Measurements from ENCODE around the gene ATP5F1E. TPM values are rescaled to one million over a fixed set of nuclear protein-coding genes. Genes with fewer than 3 reads are reported as not detected.

The ATP5F1E gene
- total and polyA plus RNA-seq, 2 of the 4 experiments (the other 2 are of a cell fraction), result 3.8 to 34.5 TPM

DNA sequence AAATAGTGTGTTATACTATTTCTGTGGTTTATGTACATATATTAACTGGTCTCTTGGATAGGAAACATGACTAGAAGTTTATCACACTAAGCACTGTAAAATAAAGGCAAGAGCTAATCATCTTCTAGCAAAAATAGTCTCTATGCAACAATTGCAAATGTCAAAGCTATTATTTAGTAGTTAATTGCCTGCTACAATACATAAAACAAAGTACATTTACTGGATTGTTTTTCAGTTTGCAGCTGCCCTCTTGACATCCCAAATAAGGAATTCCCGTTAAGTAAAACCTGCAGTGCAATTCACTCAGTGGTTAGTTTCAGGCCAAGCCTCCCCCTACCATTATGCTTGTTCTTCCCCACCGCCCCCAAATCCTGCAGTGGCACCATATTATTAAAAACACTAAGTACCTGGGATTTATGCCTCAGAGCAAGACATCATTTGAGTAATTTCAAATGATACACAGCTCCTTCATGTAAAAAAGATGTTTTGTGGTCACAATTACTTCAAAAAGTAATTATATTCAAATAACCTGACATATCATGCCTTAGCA, 1.6 kb upstream of the ATP5F1E start:
- H3K14ac ChIP-seq (replicated peaks; ENCODE audit: low read depth, low read length), result no peak overlapping the region
- POLR2A ChIA-PET (ENCODE audit: unreplicated experiment), result no interaction called here

More for the DNA sequence above, 1.6 kb upstream of the ATP5F1E start:
- Histone ChIP-seq H2AK5ac (ENCODE audit: low read depth, low read length) (no peak overlapping the region), H2BK15ac (ENCODE audit: low read depth, low read length) (no peak overlapping the region), H4K91ac (ENCODE audit: insufficient read depth, low read depth, low read length) (no peak overlapping the region), H3K4me1 (ENCODE audit: control insufficient read depth, insufficient read depth, low read length) (peaks cover 6% of the 10 kb centered on the region), H3K9me3 (ENCODE audit: control insufficient read depth, insufficient read depth, low read length) (no peaks in the 10 kb centered on the region), H2BK5ac (ENCODE audit: low read depth, low read length, poor library complexity, severe bottlenecking) (no peak overlapping the region), H3K4me3 (ENCODE audit: insufficient read depth, low read depth, low read length) (no peak overlapping the region), H3K36me3 (ENCODE audit: control insufficient read depth, insufficient read depth, low read length) (peaks cover 23% of the 10 kb centered on the region), H2BK120ac (ENCODE audit: low read depth, low read length) (no peak overlapping the region), H3K56ac (ENCODE audit: extremely low read depth, insufficient read depth, low read length) (no peak overlapping the region), H3K9ac (ENCODE audit: low read depth, low read length) (no peak overlapping the region), H3K27me3 (ENCODE audit: control insufficient read depth, insufficient read depth, low read length) (no peaks in the 10 kb centered on the region), H3K4me2 (ENCODE audit: low read depth, low read length) (no peak overlapping the region), H2AK9ac (replicated peaks; ENCODE audit: low read depth, low read length, poor library complexity) (no peak overlapping the region), H2BK20ac (ENCODE audit: low read depth, low read length) (no peak overlapping the region), H3K9me1 (ENCODE audit: insufficient read depth, low read length) (peaks cover 7% of the 10 kb centered on the region), H3K79me1 (ENCODE audit: low read depth in 1 of 2, low read length in 2 of 2) (peaks cover 29 to 43% of the 10 kb centered on the region in 2 experiments), H4K8ac (ENCODE audit: low read depth in 2 of 2, low read length in 2 of 2) (no peak overlapping the region), H4K5ac (ENCODE audit: low read depth, low read length) (no peak overlapping the region), H3K4ac (ENCODE audit: low read depth, low read length) (no peak overlapping the region), H3K18ac (ENCODE audit: low read depth, low read length) (no peak overlapping the region), H2AFZ (replicated peaks; ENCODE audit: low read length, poor library complexity) (no peak overlapping the region), H3K23ac (ENCODE audit: low read depth, low read length) (no peak overlapping the region), H3K27ac (ENCODE audit: insufficient read depth, low read length) (no peak overlapping the region), H4K20me1 (ENCODE audit: insufficient read depth, low read length) (peaks cover 18% of the 10 kb centered on the region; the same call in 1 of the 2 replicates)
- TF ChIP-seq FOS (IDR thresholded peaks at IDR 0.05; ENCODE audit: low read depth, low read length) (no peak), RFX5 (IDR thresholded peaks at IDR 0.05; ENCODE audit: low read depth, low read length) (no peak), NFE2L2 (IDR thresholded peaks at IDR 0.05; ENCODE audit: low read depth, low read length) (no peak), MAZ (IDR thresholded peaks at IDR 0.05; ENCODE audit: borderline replicate concordance, low read depth, low read length) (no peak), POLR2A (IDR thresholded peaks at IDR 0.05; ENCODE audit: low read depth, low read length) (no peak), MAFK (IDR thresholded peaks at IDR 0.05; ENCODE audit: low read depth, low read length) (no peak), RCOR1 (IDR thresholded peaks at IDR 0.05; ENCODE audit: insufficient replicate concordance, low read length) (no peak), CHD1 (IDR thresholded peaks at IDR 0.05; ENCODE audit: low read depth, low read length) (no peak), BHLHE40 (IDR thresholded peaks at IDR 0.05; ENCODE audit: low read depth, low read length) (no peak)
- TF ChIP-seq, protein P1, sequence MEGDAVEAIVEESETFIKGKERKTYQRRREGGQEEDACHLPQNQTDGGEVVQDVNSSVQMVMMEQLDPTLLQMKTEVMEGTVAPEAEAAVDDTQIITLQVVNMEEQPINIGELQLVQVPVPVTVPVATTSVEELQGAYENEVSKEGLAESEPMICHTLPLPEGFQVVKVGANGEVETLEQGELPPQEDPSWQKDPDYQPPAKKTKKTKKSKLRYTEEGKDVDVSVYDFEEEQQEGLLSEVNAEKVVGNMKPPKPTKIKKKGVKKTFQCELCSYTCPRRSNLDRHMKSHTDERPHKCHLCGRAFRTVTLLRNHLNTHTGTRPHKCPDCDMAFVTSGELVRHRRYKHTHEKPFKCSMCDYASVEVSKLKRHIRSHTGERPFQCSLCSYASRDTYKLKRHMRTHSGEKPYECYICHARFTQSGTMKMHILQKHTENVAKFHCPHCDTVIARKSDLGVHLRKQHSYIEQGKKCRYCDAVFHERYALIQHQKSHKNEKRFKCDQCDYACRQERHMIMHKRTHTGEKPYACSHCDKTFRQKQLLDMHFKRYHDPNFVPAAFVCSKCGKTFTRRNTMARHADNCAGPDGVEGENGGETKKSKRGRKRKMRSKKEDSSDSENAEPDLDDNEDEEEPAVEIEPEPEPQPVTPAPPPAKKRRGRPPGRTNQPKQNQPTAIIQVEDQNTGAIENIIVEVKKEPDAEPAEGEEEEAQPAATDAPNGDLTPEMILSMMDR (conservative IDR thresholded peaks at IDR 0.05; ENCODE audit: low read depth, low read length), result no peak
- TF ChIP-seq, protein P2, sequence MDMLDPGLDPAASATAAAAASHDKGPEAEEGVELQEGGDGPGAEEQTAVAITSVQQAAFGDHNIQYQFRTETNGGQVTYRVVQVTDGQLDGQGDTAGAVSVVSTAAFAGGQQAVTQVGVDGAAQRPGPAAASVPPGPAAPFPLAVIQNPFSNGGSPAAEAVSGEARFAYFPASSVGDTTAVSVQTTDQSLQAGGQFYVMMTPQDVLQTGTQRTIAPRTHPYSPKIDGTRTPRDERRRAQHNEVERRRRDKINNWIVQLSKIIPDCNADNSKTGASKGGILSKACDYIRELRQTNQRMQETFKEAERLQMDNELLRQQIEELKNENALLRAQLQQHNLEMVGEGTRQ (IDR thresholded peaks at IDR 0.05; ENCODE audit: low read depth, low read length), result no peak
- dilution Hi-C loops (cut with HindIII; ENCODE audit: low sequenced_read_pairs, unreplicated experiment), result no loop called here
- DNase-seq (no peak), ATAC-seq (ENCODE audit: low read depth) (no peak)
- in situ Hi-C loops (cut with MboI; ENCODE audit: low sequenced_read_pairs), result loop anchor here (25.0 kb wide), 3 partner anchors 796 to 1646 kb away; partner anchors contain the start of genes ANKRD60 and RBM38
- 90% methylated on average over 1 of the region's 2 CpGs; no CpG with 5 or more reads in 1 of the 2 experiments for WGBS, 2 experiments (ENCODE audit: extremely low coverage in 2 of 2, insufficient read length in 1 of 2)
- intact Hi-C loops (cut with micrococcal nuclease), result loop anchor here (5.0 kb wide), 2 partner anchors 141 to 161 kb away; no protein-coding TSS in a partner anchor
- CTCF ChIA-PET, result no interaction called here
- no TSS peak for BruUV-seq (replicated peaks)
